Measurements from ENCODE around the gene GLIS1. TPM values are rescaled to one million over a fixed set of nuclear protein-coding genes. Genes with fewer than 3 reads are reported as not detected.

Gene GLIS1
- total RNA-seq, 1 donor from 2014 or later, result not detected

GRCh38 chr1:53511323-53511932 lies 227.5 kb downstream of the GLIS1 start:
- no peak for DNase-seq
- Mint-ChIP-seq H3K27me3 (peaks cover 2% of the 10 kb centered on the region), H3K4me1 (no peaks in the 10 kb centered on the region), H3K4me3 (no peak overlapping the region), H3K27ac (no peak overlapping the region), H3K9me3 (no peaks in the 10 kb centered on the region), H3K36me3 (ENCODE audit: low read depth) (no peaks in the 10 kb centered on the region)
- intact Hi-C loops (cut with micrococcal nuclease), result no loop called here
- TF ChIP-seq, protein P1, sequence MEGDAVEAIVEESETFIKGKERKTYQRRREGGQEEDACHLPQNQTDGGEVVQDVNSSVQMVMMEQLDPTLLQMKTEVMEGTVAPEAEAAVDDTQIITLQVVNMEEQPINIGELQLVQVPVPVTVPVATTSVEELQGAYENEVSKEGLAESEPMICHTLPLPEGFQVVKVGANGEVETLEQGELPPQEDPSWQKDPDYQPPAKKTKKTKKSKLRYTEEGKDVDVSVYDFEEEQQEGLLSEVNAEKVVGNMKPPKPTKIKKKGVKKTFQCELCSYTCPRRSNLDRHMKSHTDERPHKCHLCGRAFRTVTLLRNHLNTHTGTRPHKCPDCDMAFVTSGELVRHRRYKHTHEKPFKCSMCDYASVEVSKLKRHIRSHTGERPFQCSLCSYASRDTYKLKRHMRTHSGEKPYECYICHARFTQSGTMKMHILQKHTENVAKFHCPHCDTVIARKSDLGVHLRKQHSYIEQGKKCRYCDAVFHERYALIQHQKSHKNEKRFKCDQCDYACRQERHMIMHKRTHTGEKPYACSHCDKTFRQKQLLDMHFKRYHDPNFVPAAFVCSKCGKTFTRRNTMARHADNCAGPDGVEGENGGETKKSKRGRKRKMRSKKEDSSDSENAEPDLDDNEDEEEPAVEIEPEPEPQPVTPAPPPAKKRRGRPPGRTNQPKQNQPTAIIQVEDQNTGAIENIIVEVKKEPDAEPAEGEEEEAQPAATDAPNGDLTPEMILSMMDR (IDR thresholded peaks at IDR 0.05), result no peak
- ChIA-PET CTCF (no interaction called here), POLR2A (no interaction called here)
- ATAC-seq (ENCODE audit: low read depth), result no peak

DNA sequence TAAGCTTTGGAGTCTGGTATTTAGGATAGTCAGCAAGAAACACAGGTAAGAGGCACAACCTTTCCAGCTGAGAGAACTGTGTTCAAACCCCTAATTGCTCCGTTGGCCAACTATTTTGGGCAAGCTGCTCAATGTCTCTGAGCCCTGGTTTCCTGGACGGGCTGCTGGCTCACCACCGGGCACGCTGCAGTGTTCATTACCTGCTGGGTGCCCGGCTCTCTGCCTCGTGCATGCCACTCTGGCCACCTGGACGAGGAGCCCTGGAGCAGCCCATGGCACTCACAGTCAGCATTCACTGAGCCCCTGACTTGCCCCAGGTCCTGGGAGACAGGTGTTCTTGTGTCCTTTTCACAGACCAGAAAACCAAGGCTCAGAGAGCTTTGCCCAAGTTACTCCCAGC lies 228.7 kb downstream of the GLIS1 start:
- TF ChIP-seq, protein P1 (IDR thresholded peaks at IDR 0.05), result no peak
- Mint-ChIP-seq H3K27ac (no peak overlapping the region), H3K4me1 (no peaks in the 10 kb centered on the region), H3K36me3 (ENCODE audit: low read depth) (no peaks in the 10 kb centered on the region), H3K4me3 (no peak overlapping the region), H3K27me3 (peaks cover 2% of the 10 kb centered on the region), H3K9me3 (no peaks in the 10 kb centered on the region)
- intact Hi-C loops (cut with micrococcal nuclease), result no loop called here
- CTCF ChIA-PET, result no interaction called here
- DNase-seq (no peak), ATAC-seq (ENCODE audit: low read depth) (no peak)
- POLR2A ChIA-PET, result no interaction called here

DNA sequence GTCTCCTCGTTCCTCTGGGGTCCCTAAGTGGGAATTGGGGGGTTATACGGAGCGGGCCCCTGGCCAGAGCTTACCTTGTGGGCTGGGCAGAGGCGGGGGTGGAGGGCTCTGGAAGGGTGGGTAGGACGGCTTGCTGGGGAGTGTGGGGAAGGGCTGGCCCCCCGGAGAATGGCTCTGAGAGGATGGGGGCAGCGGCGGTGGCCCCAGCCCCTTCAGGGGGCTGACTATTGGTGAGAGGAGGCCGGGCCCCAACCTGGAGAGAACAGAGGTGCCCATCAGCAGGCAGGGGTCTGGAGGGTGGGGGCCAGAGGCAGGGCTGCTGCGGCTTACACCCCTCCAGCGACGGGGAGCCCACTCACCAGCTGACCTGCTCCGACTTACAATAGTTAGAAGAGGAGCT lies 229.2 kb downstream of the GLIS1 start:
- ChIA-PET POLR2A (no interaction called here), CTCF (no interaction called here)
- no peaks in the 10 kb centered on the region for H3K36me3 Mint-ChIP-seq (ENCODE audit: low read depth)
- H3K27me3 Mint-ChIP-seq, result peaks cover 2% of the 10 kb centered on the region
- intact Hi-C loops (cut with micrococcal nuclease), result no loop called here
- DNase-seq (no peak), ATAC-seq (ENCODE audit: low read depth) (no peak)
- TF ChIP-seq, protein P1 (IDR thresholded peaks at IDR 0.05), result no peak
- H3K9me3 Mint-ChIP-seq, result no peaks in the 10 kb centered on the region
- no peak overlapping the region for H3K27ac Mint-ChIP-seq
- no peak overlapping the region for H3K4me3 Mint-ChIP-seq
- no peaks in the 10 kb centered on the region for H3K4me1 Mint-ChIP-seq

DNA sequence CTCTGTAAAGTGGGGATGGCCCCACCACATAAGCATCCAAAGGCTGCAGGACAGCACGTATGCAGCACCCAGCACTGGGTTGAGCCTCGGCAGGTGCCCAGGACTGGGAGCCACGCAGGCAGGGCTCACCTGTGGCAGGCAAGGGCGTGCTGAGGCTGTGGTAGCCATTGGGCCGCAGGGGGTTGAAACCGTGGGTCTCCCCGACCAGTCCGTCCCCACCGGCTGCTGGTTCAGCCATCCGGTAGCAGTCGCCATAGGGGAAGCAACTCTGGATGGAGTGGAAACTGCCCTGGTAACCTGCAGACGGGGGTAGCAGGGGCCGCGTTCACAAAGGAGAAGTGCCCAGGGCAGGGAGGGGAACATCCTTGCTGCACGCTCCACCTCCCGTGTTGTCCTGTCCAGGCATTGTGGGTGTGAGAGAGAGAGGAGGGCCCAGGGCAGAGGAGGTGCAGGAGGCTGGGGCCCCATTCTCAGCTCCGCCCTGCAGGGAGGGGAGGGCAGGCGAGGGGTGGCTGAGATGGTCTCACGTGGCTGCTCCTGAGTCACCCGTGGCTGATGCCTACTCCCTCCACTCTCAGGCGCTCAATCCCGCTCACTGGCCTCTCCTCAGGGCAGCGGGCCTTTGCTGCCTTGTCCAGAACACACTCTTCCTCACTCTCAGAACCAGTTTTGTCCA lies 229.8 kb downstream of the GLIS1 start:
- Mint-ChIP-seq H3K9me3 (no peaks in the 10 kb centered on the region), H3K27me3 (peaks cover 2% of the 10 kb centered on the region), H3K36me3 (ENCODE audit: low read depth) (no peaks in the 10 kb centered on the region), H3K27ac (no peak overlapping the region), H3K4me1 (no peaks in the 10 kb centered on the region), H3K4me3 (no peak overlapping the region)
- no peak for DNase-seq
- TF ChIP-seq, protein P1 (IDR thresholded peaks at IDR 0.05), result no peak
- ATAC-seq (ENCODE audit: low read depth), result no peak
- POLR2A ChIA-PET, result no interaction called here
- intact Hi-C loops (cut with micrococcal nuclease), result no loop called here
- CTCF ChIA-PET, result no interaction called here

DNA sequence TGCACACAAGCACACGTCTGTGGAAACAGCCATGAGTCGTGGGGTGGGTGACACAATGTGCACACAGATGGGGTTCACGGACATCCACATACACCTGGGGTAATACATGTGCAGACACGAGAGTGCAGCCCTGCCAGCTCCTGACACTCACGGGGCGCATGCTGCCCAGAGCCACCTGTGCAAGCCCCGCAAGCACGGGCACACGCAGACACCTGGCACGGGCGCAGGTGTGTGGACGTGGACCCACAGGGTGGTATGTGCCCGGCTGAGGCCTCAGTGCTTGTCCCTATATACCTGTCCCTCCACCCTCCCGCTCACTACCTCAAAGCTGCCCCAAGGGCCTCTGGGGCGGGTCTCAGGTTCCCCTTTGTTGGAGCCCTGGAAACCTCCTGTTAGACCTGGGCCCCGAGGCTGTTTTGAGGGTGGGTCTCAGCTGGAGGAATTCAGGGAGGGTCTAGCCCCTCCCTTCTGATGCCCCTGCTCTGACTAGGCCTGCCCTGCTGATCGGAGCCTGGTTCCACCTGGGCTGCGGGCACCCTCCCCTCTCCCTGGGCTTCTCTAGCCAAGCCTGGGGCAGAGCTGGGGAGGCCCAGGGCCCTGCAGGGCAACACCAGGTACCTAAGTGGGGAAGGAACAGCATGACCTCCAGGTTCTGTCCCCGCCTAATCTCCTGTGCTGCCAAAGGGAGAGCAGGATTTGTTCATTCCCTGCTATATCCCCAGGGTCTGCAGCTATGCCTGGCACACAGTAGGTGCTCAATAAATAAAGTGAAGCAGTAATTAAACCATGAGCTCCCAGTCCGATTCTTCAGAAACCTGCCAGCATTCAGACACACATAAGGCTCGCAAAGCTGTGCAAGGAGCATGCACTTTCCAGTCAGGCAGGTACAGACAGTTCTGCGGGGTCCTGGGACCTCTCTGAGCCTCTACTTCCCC lies 230.6 kb downstream of the GLIS1 start:
- POLR2A ChIA-PET, result no interaction called here
- DNase-seq (no peak), ATAC-seq (ENCODE audit: low read depth) (no peak)
- Mint-ChIP-seq H3K4me3 (no peak overlapping the region), H3K27ac (no peak overlapping the region), H3K4me1 (no peaks in the 10 kb centered on the region), H3K9me3 (no peaks in the 10 kb centered on the region), H3K36me3 (ENCODE audit: low read depth) (no peaks in the 10 kb centered on the region), H3K27me3 (peaks cover 2% of the 10 kb centered on the region)
- TF ChIP-seq, protein P1 (IDR thresholded peaks at IDR 0.05), result no peak
- intact Hi-C loops (cut with micrococcal nuclease), result no loop called here
- CTCF ChIA-PET, result no interaction called here
